H1 (cell line): Measurements from ENCODE around the gene TAPT1. TPM values are rescaled to one million over a fixed set of nuclear protein-coding genes. Genes with fewer than 3 reads are reported as not detected.

Experiments
- CTCF ChIP-seq, 3 experiments: IDR thresholded peaks; 1 replicate in 2 of 3; 2 replicates in 1 of 3; pipeline versions ENCODE4 v1.5.1 to v1.6.1; 2011; ENCODE audit warnings: low read length in 3 of 3, mild to moderate bottlenecking in 3 of 3, inconsistent platforms in 2 of 3, low read depth in 1 of 3, moderate library complexity in 1 of 3; ENCODE audit not compliant: insufficient read depth in 1 of 3; ENCODE audit errors: control extremely low read depth in 1 of 3
- polyA plus RNA-seq, 7 experiments: library from polyadenylated mRNA; depleted of rRNA in 3 of 7; stranded (reverse) in 5 of 7; unstranded in 2 of 7; fragments of >200 nt in 5 of 7; fragments of 200-250 nt in 2 of 7; gene quantifications; 1 replicate in 5 of 7; 2 replicates in 1 of 7; 4 replicates in 1 of 7; pipeline versions ENCODE4 v1.2.1 to v1.2.3, GENCODE V29; 2011 to 2013; ENCODE audit warnings: missing spikeins in 2 of 7, mixed read lengths in 2 of 7
- total RNA-seq: library from RNA; stranded (reverse); fragmentation: NEBNext Ultra II Directional; extraction: Animal tissue kit (Norgen Biotek cat#: 25700); gene quantifications from 2 replicates; pipeline ENCODE4 v1.2.1, GENCODE V29; 2021
- TF ChIP-seq, protein P1 (sequence below): IDR thresholded peaks from 2 replicates; pipeline ENCODE4 v1.6.1; 2012; ENCODE audit warnings: low read length, inconsistent platforms

The TAPT1 gene
- total and polyA plus RNA-seq, 2 of the 8 experiments (the other 6 are each of a cell fraction or from before 2014, with no cell fraction given): 4.2 to 15.3 TPM

DNA sequence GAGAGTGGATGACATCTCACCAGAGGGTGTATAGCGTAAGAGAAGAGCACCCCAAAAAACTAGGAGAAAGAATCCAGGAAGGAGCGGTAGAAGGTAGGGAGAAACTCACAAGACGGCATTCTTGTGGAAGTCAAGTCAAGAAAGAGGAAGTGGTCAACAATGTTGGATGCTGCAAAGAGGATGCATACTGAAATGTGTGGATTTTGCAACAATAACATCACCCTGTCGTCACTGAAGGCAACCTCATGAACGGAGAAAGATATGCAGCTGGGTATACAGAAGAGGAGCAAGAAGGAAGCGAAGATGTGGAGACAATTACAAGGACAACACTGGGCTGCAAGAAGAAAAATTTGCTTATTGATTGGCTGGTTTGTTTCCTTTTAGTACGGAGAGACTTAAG, 11.4 kb upstream of the TAPT1 start (continued):
- TF ChIP-seq, protein P1, sequence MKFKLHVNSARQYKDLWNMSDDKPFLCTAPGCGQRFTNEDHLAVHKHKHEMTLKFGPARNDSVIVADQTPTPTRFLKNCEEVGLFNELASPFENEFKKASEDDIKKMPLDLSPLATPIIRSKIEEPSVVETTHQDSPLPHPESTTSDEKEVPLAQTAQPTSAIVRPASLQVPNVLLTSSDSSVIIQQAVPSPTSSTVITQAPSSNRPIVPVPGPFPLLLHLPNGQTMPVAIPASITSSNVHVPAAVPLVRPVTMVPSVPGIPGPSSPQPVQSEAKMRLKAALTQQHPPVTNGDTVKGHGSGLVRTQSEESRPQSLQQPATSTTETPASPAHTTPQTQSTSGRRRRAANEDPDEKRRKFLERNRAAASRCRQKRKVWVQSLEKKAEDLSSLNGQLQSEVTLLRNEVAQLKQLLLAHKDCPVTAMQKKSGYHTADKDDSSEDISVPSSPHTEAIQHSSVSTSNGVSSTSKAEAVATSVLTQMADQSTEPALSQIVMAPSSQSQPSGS: no peak
- no peak for TF ChIP-seq CTCF (IDR thresholded peaks at IDR 0.05; ENCODE audit: control extremely low read depth in 1 of 3, insufficient read depth in 1 of 3, low read depth in 1 of 3, low read length in 3 of 3)
